Vagina (tissue), 2 donors: ENCODE data around the gene UNC119B. TPM values are rescaled to one million over a fixed set of nuclear protein-coding genes. Genes with fewer than 3 reads are reported as not detected.

Experiments used
- DNase-seq, 2 donors: peaks; one replicate each; pipeline ENCODE4 v3.0.0-alpha.2; 2017; ENCODE audit errors: extremely low spot score in 2 of 2
- H3K27ac ChIP-seq: fragments of 200-600 bp; sonication (generic); one replicate; pipeline ENCODE4 v1.5.1; 2019
- H3K27me3 ChIP-seq: fragments of 200-600 bp; sonication (generic); one replicate; pipeline ENCODE4 v1.5.1; 2019
- H3K36me3 ChIP-seq, 2 donors: fragments of 200-600 bp; sonication (generic); one replicate each; pipeline ENCODE4 v1.5.1; 2017 to 2019
- H3K4me1 ChIP-seq: fragments of 200-600 bp; sonication (generic); one replicate; pipeline ENCODE4 v1.5.1; 2019
- H3K4me3 ChIP-seq, 2 donors: fragments of 200-600 bp; sonication (generic); 1 replicate in 1 of 2; 2 replicates in 1 of 2; pipeline ENCODE4 v1.5.1; 2016 to 2019
- H3K9me3 ChIP-seq: fragments of 200-600 bp; sonication (generic); one replicate; pipeline ENCODE4 v1.5.1; 2019
- CTCF ChIP-seq, 3 experiments: fragments of 450-650 bp in 2 of 3; fragments of 200-600 bp in 1 of 3; sonication (generic) in 1 of 3; IDR thresholded peaks; one replicate each; pipeline ENCODE4 v1.5.1; 2017 to 2019; ENCODE audit warnings: antibody characterized with exemption in 3 of 3, mild to moderate bottlenecking in 2 of 3, moderate library complexity in 2 of 3
- POLR2A ChIP-seq, 2 donors: fragments of 450-650 bp; IDR thresholded peaks; one replicate each; pipeline ENCODE4 v1.6.1; 2017; ENCODE audit warnings: antibody characterized with exemption in 2 of 2, mild to moderate bottlenecking in 2 of 2, moderate library complexity in 2 of 2
- POLR2AphosphoS5 ChIP-seq, 2 donors: sonication (generic); formaldehyde crosslinking; IDR thresholded peaks; one replicate each; pipeline ENCODE4 v1.9.0; 2017; ENCODE audit warnings: antibody characterized with exemption in 2 of 2, mild to moderate bottlenecking in 2 of 2, low read depth in 1 of 2; ENCODE audit not compliant: insufficient read depth in 1 of 2
- intact Hi-C: fragments of 100-400 bp; cut with DNase I; formaldehyde crosslinking; loops from one replicate; pipeline ENCODE4 v1.15.1; 2023
- total RNA-seq: library from RNA; depleted of rRNA; stranded (reverse); fragments of >200 nt; gene quantifications from one replicate; pipeline ENCODE4 v1.2.3, GENCODE V29; 2016

The UNC119B gene
- total RNA-seq, 1 donor from 2014 or later: 16.0 TPM

DNA sequence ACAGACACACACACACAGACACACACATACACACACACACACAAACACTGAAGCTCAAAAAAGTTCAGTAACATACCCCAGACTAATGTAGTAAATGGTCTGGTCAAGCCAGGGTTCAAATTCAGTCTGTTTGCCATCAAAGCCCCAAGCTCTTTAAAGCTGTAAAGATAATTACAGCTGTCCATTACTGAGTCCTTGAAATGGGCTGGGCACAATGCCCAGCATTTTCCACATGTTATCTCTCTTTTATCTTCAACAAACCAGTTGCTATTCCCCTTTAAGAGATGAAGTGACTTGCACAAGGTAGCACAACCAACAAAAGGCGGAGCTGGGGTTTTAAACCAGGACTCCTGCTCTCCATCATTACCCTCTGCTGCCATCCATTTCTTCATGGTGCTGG is 7.6 kb upstream of the UNC119B start:
- no peaks in the 10 kb centered on the region for H3K27me3 ChIP-seq
- no peak for DNase-seq
- no peaks in the 10 kb centered on the region for H3K4me1 ChIP-seq
- intact Hi-C loops: no loop called here
- TF ChIP-seq POLR2A (IDR thresholded peaks at IDR 0.05): no peak
- peaks cover 0 to 33% of the 10 kb centered on the region in 2 donors for H3K36me3 ChIP-seq
- H3K4me3 ChIP-seq: no peak overlapping the region
- no peak overlapping the region for H3K27ac ChIP-seq
- no peaks in the 10 kb centered on the region for H3K9me3 ChIP-seq

GRCh38 chr12:120703311-120703942 is 6.8 kb upstream of the UNC119B start:
- intact Hi-C loops: no loop called here
- no peaks in the 10 kb centered on the region for H3K4me1 ChIP-seq
- no peak overlapping the region for H3K27ac ChIP-seq
- no peak for TF ChIP-seq POLR2AphosphoS5 (IDR thresholded peaks at IDR 0.05; ENCODE audit: insufficient read depth in 1 of 2, low read depth in 1 of 2)
- TF ChIP-seq CTCF (IDR thresholded peaks at IDR 0.05): no peak
- TF ChIP-seq POLR2A (IDR thresholded peaks at IDR 0.05): no peak
- H3K36me3 ChIP-seq: peaks cover 0 to 25% of the 10 kb centered on the region in 2 donors
- no peak overlapping the region for H3K4me3 ChIP-seq
- DNase-seq: no peak
- no peaks in the 10 kb centered on the region for H3K9me3 ChIP-seq
- no peaks in the 10 kb centered on the region for H3K27me3 ChIP-seq

DNA sequence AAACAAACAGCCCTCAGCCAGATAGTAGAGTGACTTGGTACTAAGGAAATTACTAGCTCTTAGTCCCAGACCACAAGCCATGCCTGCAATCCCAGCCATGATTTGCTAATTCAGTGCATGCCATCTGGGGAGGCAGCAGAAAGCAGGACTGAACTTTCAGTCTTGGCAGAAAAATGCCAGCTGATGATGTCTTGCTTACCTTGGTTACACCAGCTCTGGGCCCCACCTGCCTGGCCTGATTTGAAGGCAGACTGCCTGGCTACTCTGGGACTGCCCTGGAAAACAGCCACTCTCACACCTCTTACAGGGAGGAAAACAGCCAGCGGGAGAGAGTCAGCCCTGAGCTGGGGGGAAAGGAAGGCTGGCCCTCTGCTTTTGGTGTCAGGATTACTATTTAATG is 4.6 kb upstream of the UNC119B start:
- H3K9me3 ChIP-seq: no peaks in the 10 kb centered on the region
- DNase-seq: no peak
- H3K36me3 ChIP-seq: peaks cover 0 to 3% of the 10 kb centered on the region in 2 donors
- TF ChIP-seq POLR2AphosphoS5 (IDR thresholded peaks at IDR 0.05; ENCODE audit: insufficient read depth in 1 of 2, low read depth in 1 of 2) (no peak), CTCF (IDR thresholded peaks at IDR 0.05) (no peak), POLR2A (IDR thresholded peaks at IDR 0.05) (no peak)
- H3K4me3 ChIP-seq: no peak overlapping the region
- no peaks in the 10 kb centered on the region for H3K27me3 ChIP-seq
- intact Hi-C loops: no loop called here
- no peak overlapping the region for H3K27ac ChIP-seq
- peaks cover 6% of the 10 kb centered on the region for H3K4me1 ChIP-seq

- DNase-seq: no peak
- TF ChIP-seq POLR2A (IDR thresholded peaks at IDR 0.05): no peak
- no peak for TF ChIP-seq POLR2AphosphoS5 (IDR thresholded peaks at IDR 0.05; ENCODE audit: insufficient read depth in 1 of 2, low read depth in 1 of 2)
- no peak for TF ChIP-seq CTCF (IDR thresholded peaks at IDR 0.05)
- Histone ChIP-seq H3K4me3 (no peak overlapping the region), H3K27ac (no peak overlapping the region), H3K9me3 (no peaks in the 10 kb centered on the region), H3K36me3 (no peaks in the 10 kb centered on the region), H3K4me1 (peaks cover 8% of the 10 kb centered on the region), H3K27me3 (no peaks in the 10 kb centered on the region)
- intact Hi-C loops: no loop called here
Observed at GRCh38 chr12:120706029-120706428, 4.2 kb upstream of the UNC119B start.

DNA sequence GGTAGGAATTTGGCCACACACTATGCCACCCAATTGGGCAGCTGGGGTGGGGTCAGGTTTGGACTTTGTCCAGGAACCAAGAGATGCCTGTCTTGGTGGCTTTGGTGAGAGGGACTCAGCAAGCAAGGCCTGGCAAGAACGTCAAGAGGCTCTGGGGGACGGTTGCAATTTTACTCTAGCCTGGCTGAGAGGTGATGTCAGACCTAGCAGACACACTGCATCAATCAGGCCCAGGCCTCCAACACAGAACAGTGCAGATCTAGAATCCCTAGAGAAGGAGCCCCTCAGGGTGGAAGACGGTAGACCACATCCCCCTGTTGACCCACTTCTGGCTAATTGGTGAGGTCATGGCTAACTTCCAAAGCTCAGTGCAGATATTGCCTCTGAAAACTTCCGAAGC is 1.6 kb upstream of the UNC119B start:
- TF ChIP-seq POLR2A (IDR thresholded peaks at IDR 0.05) (no peak), CTCF (IDR thresholded peaks at IDR 0.05) (no peak), POLR2AphosphoS5 (IDR thresholded peaks at IDR 0.05; ENCODE audit: insufficient read depth in 1 of 2, low read depth in 1 of 2) (no peak)
- intact Hi-C loops: no loop called here
- Histone ChIP-seq H3K36me3 (no peaks in the 10 kb centered on the region), H3K9me3 (no peaks in the 10 kb centered on the region), H3K4me1 (peaks cover 32% of the 10 kb centered on the region), H3K27ac (no peak overlapping the region), H3K4me3 (no peak overlapping the region), H3K27me3 (no peaks in the 10 kb centered on the region)
- no peak for DNase-seq
